ENCODE results near the gene TMEM125.

The TMEM125 gene

GRCh38 chr1:43313771-43314170, 44.0 kb downstream of the TMEM125 start:
- DNase-seq, result no peak

- DNase-seq, result no peak
Measured at GRCh38 chr1:43314233-43314632, 44.5 kb downstream of the TMEM125 start.

GRCh38 chr1:43315481-43315880, 45.7 kb downstream of the TMEM125 start:
- no peak for DNase-seq

DNA sequence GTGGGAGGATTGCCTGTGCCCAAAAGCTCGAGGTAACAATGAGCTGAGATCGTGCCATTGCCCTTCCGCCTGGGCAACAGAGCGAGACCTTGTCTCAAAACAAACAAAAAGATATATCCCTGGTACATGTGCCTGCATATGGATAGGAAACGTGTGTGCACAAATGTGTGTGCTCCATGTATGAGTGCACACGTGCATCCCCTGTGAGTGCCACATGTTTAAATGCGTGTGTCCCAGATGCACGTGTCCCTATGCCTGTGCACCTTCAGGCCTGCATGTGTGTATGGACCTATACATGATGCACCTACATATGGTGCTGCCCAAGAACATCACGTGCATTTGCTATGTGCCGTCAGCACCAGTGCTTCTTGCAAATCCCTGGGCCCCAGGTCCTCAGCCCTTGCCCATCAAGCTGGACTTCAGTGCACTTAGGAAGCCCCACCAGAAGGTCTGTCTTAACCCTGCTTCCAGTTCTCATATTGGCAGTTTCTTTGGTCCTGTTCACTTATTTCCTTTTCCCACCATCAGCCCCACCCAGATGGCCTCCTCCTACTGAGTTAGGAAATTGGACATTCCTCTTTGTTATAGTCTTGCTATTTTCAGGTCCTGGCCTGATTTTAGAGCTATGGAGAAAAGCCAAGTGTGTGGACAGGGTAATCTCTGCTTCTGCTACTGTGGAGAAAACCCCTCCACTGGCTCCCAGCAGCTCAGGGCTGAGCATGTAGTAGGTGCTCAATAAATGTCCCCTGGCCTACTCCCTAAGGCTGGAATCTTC, 46.4 kb downstream of the TMEM125 start:
- no peak for DNase-seq

GRCh38 chr1:43316738-43317520, 47.1 kb downstream of the TMEM125 start:
- no peak for DNase-seq

DNA sequence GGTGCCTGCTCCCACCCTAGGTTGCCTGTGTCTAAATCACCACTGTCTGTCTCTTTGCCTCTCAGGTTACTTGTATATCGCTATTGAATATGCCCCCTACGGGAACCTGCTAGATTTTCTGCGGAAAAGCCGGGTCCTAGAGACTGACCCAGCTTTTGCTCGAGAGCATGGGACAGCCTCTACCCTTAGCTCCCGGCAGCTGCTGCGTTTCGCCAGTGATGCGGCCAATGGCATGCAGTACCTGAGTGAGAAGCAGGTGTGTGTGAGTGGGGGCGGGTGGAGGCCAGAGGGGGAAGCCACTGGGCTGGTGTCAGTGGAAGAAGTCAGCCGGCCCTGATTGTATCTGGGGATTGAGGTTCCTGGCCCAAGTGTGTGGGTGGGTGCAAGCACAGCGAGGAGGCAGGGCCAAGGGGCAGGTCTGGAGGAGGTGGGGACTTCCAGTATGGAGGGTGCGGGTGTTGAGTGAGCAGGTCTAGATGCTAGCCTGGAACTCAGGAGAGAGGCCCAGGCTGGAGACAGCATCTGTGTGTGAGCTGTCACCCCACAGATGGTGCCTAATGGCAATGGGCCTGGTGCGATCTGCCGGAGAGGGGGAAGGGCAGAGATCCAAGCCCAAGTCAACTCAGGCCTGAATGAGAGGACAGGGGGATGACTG, 48.2 kb downstream of the TMEM125 start:
- DNase-seq, result no peak

GRCh38 chr1:43318831-43319230, 49.0 kb downstream of the TMEM125 start:
- DNase-seq, result no peak

DNA sequence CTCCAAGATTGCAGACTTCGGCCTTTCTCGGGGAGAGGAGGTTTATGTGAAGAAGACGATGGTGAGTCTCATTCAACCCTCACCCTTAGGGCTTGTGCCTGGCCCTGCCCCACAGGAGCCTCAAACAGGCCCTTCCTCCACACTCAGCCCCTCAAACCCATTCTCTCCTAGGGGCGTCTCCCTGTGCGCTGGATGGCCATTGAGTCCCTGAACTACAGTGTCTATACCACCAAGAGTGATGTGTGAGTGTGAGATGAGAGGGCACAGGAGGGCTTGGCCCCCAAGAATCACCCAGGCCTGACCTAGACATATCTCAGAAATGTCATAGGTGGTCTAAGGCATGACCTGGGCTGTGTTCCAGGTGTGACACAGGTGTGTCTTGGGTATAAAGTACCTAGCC, 49.5 kb downstream of the TMEM125 start:
- no peak for DNase-seq

DNA sequence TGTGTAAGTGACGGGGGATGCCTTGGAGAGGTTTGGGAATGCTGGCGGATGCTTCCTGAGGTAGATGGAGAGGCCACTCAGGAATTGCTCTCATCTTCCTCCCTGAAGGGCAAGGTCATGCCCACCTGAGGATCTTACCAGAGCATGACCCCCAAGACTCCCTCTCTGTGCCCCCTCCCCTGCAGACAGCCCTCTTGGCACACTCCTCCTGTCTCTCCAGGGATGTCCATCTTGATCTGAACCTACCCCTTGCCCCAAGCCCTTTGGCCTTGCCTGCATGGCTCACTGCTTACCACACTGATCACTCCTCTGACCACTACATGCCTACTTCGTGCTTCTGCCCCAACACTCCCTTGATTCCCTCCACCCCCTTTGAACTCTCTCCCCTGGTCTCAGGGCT, 50.0 kb downstream of the TMEM125 start:
- no peak for DNase-seq

DNA sequence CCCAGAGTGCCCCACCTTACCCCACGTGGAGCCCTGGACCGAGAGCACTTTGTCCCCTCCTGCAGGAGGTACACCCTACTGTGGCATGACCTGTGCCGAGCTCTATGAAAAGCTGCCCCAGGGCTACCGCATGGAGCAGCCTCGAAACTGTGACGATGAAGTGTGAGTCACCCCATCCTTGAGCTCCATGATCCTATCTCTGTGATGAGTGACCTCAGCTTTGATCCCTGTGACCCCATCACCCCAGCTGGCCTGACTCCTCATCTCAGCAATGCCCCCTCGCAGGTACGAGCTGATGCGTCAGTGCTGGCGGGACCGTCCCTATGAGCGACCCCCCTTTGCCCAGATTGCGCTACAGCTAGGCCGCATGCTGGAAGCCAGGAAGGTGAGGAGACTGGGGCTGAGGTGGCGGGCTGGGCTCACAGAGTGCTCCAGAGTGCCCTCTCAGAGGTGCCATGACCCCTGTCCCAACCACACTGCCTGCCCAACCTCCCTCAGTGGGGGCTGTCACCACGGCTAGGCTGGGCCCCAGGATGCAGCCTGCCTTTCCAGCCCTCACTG, 51.6 kb downstream of the TMEM125 start:
- DNase-seq, result no peak

DNA sequence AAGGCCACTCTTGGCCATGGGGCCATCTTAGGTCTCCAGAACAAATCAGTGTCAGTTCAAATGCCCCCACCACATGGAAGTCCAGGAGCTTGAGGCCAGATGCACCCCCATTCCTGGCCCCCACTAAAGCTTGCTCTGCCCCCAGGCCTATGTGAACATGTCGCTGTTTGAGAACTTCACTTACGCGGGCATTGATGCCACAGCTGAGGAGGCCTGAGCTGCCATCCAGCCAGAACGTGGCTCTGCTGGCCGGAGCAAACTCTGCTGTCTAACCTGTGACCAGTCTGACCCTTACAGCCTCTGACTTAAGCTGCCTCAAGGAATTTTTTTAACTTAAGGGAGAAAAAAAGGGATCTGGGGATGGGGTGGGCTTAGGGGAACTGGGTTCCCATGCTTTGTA, 52.7 kb downstream of the TMEM125 start:
- no peak for DNase-seq
